SK-N-SH treated with all-trans-retinoic acid at 6 μM for 48 hours (cell line): ENCODE results near the gene IMMP2L.

Experiments
- ATAC-seq: fragments of 200-7000 bp; cut with Tn5 transposase; 3 replicates; pipeline ENCODE4 v1.9.1; 2020; ENCODE audit warnings: mild to moderate bottlenecking, moderate library complexity
- ARNTL ChIP-seq: fragments of 450-650 bp; formaldehyde crosslinking; IDR thresholded peaks from 2 replicates; pipeline ENCODE4 v1.5.0; 2020; ENCODE audit warnings: low read depth, mild to moderate bottlenecking, moderate library complexity, borderline replicate concordance
- BACH2 ChIP-seq: fragments of 250-450 bp; sonication (Bioruptor Pico); IDR thresholded peaks from 2 replicates; pipeline ENCODE4 v1.9.0; 2021; ENCODE audit warnings: mild to moderate bottlenecking, borderline replicate concordance
- CSDC2 ChIP-seq: fragments of 250-450 bp; sonication (Bioruptor Pico); IDR thresholded peaks from 2 replicates; pipeline ENCODE4 v1.5.0; 2020; ENCODE audit warnings: mild to moderate bottlenecking, moderate library complexity
- ESRRG ChIP-seq: fragments of 250-450 bp; sonication (Bioruptor Pico); IDR thresholded peaks from 2 replicates; pipeline ENCODE4 v1.6.1; 2021; ENCODE audit warnings: mild to moderate bottlenecking
- GLIS3 ChIP-seq: fragments of 250-450 bp; sonication (Bioruptor Pico); IDR thresholded peaks from 2 replicates; pipeline ENCODE4 v1.5.0; 2020; ENCODE audit warnings: mild to moderate bottlenecking, moderate library complexity
- ISL1 ChIP-seq: fragments of 250-450 bp; sonication (Bioruptor Pico); IDR thresholded peaks from 2 replicates; pipeline ENCODE4 v2.1.2; 2022; ENCODE audit warnings: mild to moderate bottlenecking, moderate library complexity
- OSR1 ChIP-seq: fragments of 250-450 bp; sonication (Bioruptor Pico); IDR thresholded peaks from 2 replicates; pipeline ENCODE4 v1.8.0; 2022; ENCODE audit warnings: moderate library complexity, mild to moderate bottlenecking, inconsistent platforms
- PPARA ChIP-seq: fragments of 250-450 bp; sonication (Bioruptor Pico); IDR thresholded peaks from 2 replicates; pipeline ENCODE4 v1.5.0; 2020; ENCODE audit warnings: mild to moderate bottlenecking, borderline replicate concordance
- RARB ChIP-seq: fragments of 250-450 bp; sonication (Bioruptor Pico); IDR thresholded peaks from 2 replicates; pipeline ENCODE4 v1.8.0; 2021; ENCODE audit warnings: mild to moderate bottlenecking, moderate library complexity
- SNAI2 ChIP-seq: fragments of 250-450 bp; sonication (Bioruptor Pico); IDR thresholded peaks from 2 replicates; pipeline ENCODE4 v1.5.0; 2020; ENCODE audit warnings: mild to moderate bottlenecking, moderate library complexity
- TCF4 ChIP-seq: fragments of 250-450 bp; sonication (Bioruptor Pico); IDR thresholded peaks from 2 replicates; pipeline ENCODE4 v1.8.0; 2021; ENCODE audit warnings: mild to moderate bottlenecking, moderate library complexity, borderline replicate concordance
- TOX ChIP-seq: fragments of 250-450 bp; sonication (Bioruptor Pico); IDR thresholded peaks from 2 replicates; pipeline ENCODE4 v1.8.0; 2021; ENCODE audit warnings: mild to moderate bottlenecking, moderate library complexity, borderline replicate concordance
- ZC3H10 ChIP-seq: fragments of 250-450 bp; sonication (Bioruptor Pico); IDR thresholded peaks from 2 replicates; pipeline ENCODE4 v1.5.1; 2021; ENCODE audit warnings: mild to moderate bottlenecking, moderate library complexity
- ZFP3 ChIP-seq: fragments of 250-450 bp; sonication (Bioruptor Pico); IDR thresholded peaks from 2 replicates; pipeline ENCODE4 v1.5.0; 2020; ENCODE audit warnings: mild to moderate bottlenecking, moderate library complexity
- ZFP30 ChIP-seq: fragments of 450-650 bp; formaldehyde crosslinking; IDR thresholded peaks from 2 replicates; pipeline ENCODE4 v1.5.0; 2022; ENCODE audit warnings: mild to moderate bottlenecking, moderate library complexity
- ZNF565 ChIP-seq: fragments of 450-650 bp; formaldehyde crosslinking; conservative IDR thresholded peaks from 2 replicates; pipeline ENCODE4 v1.5.0; 2020; ENCODE audit warnings: low read depth, mild to moderate bottlenecking, moderate library complexity
- ZNF70 ChIP-seq: fragments of 450-650 bp; formaldehyde crosslinking; IDR thresholded peaks from 2 replicates; pipeline ENCODE4 v1.5.0; 2020; ENCODE audit warnings: mild to moderate bottlenecking, moderate library complexity
- ZNF8 ChIP-seq: fragments of 450-650 bp; formaldehyde crosslinking; IDR thresholded peaks from 2 replicates; pipeline ENCODE4 v1.5.0; 2020; ENCODE audit warnings: mild to moderate bottlenecking, moderate library complexity
- TF ChIP-seq, protein P1 (sequence below): fragments of 250-450 bp; sonication (Bioruptor Pico); IDR thresholded peaks from 2 replicates; pipeline ENCODE4 v1.5.1; 2021; ENCODE audit warnings: mild to moderate bottlenecking, moderate library complexity
- TF ChIP-seq, protein P2 (sequence below): fragments of 250-450 bp; sonication (Bioruptor Pico); IDR thresholded peaks from 2 replicates; pipeline ENCODE4 v1.8.0; 2021; ENCODE audit warnings: low read depth, mild to moderate bottlenecking, moderate library complexity, borderline replicate concordance
- TF ChIP-seq, protein P3 (sequence below): fragments of 250-450 bp; sonication (Bioruptor Pico); IDR thresholded peaks from 2 replicates; pipeline ENCODE4 v1.5.0; 2020; ENCODE audit warnings: mild to moderate bottlenecking, moderate library complexity
- TF ChIP-seq, protein P4 (sequence below): fragments of 250-450 bp; sonication (Bioruptor Pico); IDR thresholded peaks from 2 replicates; pipeline ENCODE4 v1.5.1; 2020; ENCODE audit warnings: low read depth, mild to moderate bottlenecking, moderate library complexity

The IMMP2L gene

DNA sequence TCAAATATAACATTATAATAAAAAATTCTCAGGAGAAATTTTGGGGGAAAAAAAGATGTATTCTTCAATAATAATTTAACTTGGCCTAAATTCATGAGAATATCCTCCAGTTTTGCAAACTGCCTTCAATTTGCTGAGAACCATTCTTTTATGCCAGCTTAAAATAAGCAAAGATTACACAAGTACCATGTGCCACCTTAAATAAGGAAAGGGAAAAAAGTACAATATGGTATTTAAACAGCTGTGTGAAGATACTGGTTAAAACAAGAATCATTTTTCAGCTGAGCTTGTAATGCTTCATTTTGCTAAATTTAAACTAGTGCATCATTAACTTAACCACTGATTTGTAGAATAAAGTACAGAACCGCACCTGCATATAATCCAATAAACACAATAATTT, 253.6 kb downstream of the IMMP2L start:
- TF ChIP-seq PPARA (CRISPR knock-in tag) (no peak), ZNF70 (no peak), RARB (no peak), TOX (CRISPR knock-in tag) (no peak), ZNF8 (no peak), ZFP3 (CRISPR knock-in tag) (no peak), TCF4 (no peak), CSDC2 (CRISPR knock-in tag) (no peak), BACH2 (CRISPR knock-in tag) (no peak), SNAI2 (CRISPR knock-in tag) (no peak), ESRRG (CRISPR knock-in tag) (no peak), ZFP30 (no peak), ZNF565 (CRISPR knock-in tag) (no peak), ZC3H10 (CRISPR knock-in tag) (no peak), ARNTL (CRISPR knock-in tag) (no peak)
- TF ChIP-seq, protein P1, sequence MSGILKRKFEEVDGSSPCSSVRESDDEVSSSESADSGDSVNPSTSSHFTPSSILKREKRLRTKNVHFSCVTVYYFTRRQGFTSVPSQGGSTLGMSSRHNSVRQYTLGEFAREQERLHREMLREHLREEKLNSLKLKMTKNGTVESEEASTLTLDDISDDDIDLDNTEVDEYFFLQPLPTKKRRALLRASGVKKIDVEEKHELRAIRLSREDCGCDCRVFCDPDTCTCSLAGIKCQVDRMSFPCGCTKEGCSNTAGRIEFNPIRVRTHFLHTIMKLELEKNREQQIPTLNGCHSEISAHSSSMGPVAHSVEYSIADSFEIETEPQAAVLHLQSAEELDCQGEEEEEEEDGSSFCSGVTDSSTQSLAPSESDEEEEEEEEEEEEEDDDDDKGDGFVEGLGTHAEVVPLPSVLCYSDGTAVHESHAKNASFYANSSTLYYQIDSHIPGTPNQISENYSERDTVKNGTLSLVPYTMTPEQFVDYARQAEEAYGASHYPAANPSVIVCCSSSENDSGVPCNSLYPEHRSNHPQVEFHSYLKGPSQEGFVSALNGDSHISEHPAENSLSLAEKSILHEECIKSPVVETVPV (CRISPR knock-in tag) = no peak
- TF ChIP-seq, protein P2, sequence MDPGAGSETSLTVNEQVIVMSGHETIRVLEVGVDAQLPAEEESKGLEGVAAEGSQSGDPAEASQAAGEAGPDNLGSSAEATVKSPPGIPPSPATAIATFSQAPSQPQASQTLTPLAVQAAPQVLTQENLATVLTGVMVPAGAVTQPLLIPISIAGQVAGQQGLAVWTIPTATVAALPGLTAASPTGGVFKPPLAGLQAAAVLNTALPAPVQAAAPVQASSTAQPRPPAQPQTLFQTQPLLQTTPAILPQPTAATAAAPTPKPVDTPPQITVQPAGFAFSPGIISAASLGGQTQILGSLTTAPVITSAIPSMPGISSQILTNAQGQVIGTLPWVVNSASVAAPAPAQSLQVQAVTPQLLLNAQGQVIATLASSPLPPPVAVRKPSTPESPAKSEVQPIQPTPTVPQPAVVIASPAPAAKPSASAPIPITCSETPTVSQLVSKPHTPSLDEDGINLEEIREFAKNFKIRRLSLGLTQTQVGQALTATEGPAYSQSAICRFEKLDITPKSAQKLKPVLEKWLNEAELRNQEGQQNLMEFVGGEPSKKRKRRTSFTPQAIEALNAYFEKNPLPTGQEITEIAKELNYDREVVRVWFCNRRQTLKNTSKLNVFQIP (CRISPR knock-in tag) = no peak
- TF ChIP-seq, protein P3, sequence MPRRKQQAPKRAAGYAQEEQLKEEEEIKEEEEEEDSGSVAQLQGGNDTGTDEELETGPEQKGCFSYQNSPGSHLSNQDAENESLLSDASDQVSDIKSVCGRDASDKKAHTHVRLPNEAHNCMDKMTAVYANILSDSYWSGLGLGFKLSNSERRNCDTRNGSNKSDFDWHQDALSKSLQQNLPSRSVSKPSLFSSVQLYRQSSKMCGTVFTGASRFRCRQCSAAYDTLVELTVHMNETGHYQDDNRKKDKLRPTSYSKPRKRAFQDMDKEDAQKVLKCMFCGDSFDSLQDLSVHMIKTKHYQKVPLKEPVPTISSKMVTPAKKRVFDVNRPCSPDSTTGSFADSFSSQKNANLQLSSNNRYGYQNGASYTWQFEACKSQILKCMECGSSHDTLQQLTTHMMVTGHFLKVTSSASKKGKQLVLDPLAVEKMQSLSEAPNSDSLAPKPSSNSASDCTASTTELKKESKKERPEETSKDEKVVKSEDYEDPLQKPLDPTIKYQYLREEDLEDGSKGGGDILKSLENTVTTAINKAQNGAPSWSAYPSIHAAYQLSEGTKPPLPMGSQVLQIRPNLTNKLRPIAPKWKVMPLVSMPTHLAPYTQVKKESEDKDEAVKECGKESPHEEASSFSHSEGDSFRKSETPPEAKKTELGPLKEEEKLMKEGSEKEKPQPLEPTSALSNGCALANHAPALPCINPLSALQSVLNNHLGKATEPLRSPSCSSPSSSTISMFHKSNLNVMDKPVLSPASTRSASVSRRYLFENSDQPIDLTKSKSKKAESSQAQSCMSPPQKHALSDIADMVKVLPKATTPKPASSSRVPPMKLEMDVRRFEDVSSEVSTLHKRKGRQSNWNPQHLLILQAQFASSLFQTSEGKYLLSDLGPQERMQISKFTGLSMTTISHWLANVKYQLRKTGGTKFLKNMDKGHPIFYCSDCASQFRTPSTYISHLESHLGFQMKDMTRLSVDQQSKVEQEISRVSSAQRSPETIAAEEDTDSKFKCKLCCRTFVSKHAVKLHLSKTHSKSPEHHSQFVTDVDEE (CRISPR knock-in tag) = no peak
- TF ChIP-seq, all 23 proteins: peak for 0
- no peak for ATAC-seq

DNA sequence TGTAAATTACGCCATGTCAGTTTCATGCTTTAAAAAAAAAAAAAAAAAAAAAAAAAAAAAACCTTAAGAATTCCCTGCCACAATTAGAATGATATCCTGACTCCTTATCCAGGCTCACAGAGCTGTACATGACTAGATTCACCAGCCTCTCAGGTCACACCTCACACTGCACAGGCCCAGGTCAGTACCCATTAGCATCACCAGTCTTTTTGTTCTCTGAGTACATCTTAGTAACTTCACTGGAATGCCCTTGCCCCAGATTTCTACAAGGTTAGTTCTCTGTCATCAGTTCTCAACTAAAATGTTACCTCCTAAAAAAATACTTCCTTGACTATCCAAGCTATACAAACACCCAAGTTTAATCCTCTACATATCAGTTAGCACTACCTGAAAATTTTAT, 260.4 kb downstream of the IMMP2L start:
- TF ChIP-seq ARNTL (CRISPR knock-in tag) = no peak
- no peak for TF ChIP-seq ZNF8
- TF ChIP-seq ZFP3 (CRISPR knock-in tag) = no peak
- no peak for TF ChIP-seq TOX (CRISPR knock-in tag)
- TF ChIP-seq ZNF565 (CRISPR knock-in tag) = no peak
- TF ChIP-seq ISL1 (CRISPR knock-in tag) = no peak
- TF ChIP-seq, protein P4, sequence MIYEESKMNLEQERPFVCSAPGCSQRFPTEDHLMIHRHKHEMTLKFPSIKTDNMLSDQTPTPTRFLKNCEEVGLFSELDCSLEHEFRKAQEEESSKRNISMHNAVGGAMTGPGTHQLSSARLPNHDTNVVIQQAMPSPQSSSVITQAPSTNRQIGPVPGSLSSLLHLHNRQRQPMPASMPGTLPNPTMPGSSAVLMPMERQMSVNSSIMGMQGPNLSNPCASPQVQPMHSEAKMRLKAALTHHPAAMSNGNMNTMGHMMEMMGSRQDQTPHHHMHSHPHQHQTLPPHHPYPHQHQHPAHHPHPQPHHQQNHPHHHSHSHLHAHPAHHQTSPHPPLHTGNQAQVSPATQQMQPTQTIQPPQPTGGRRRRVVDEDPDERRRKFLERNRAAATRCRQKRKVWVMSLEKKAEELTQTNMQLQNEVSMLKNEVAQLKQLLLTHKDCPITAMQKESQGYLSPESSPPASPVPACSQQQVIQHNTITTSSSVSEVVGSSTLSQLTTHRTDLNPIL (CRISPR knock-in tag) = no peak
- no peak for TF ChIP-seq GLIS3 (CRISPR knock-in tag)
- TF ChIP-seq, protein P1 (CRISPR knock-in tag) = no peak
- TF ChIP-seq ZFP30 = no peak
- no peak for TF ChIP-seq PPARA (CRISPR knock-in tag)
- no peak for TF ChIP-seq ZNF70
- no peak for TF ChIP-seq RARB
- TF ChIP-seq ESRRG (CRISPR knock-in tag) = no peak
- no peak for TF ChIP-seq ZC3H10 (CRISPR knock-in tag)
- peak; percentile 75 for ATAC-seq

DNA sequence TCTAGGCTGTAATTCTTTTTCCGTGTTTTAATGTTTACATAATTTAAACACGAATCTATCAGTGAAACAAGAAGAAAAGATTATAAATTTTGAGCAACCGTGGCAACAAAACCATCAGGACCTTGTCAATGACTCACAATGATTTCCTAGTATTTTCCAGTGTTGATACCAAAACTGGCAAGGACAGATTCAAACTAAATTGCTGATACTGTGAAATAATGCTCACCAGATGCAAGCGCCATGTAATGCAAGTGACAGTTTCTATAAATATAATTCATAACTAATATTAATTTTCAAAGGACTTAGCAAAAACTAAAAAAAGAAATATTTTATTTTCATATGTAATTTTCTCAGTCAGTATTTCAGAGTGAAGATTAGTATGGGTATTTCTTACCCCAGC, 267.8 kb downstream of the IMMP2L start:
- ATAC-seq = no peak
- TF ChIP-seq, protein P3 (CRISPR knock-in tag) = no peak
- no peak for TF ChIP-seq SNAI2 (CRISPR knock-in tag)
- no peak for TF ChIP-seq GLIS3 (CRISPR knock-in tag)
- TF ChIP-seq, protein P2 (CRISPR knock-in tag) = no peak
- no peak for TF ChIP-seq ZNF565 (CRISPR knock-in tag)
- no peak for TF ChIP-seq PPARA (CRISPR knock-in tag)
- TF ChIP-seq ZC3H10 (CRISPR knock-in tag) = no peak
- TF ChIP-seq OSR1 (CRISPR knock-in tag) = no peak
- TF ChIP-seq, protein P1 (CRISPR knock-in tag) = no peak
- TF ChIP-seq ZFP30 = no peak
